Muscle layer of duodenum (tissue), 2 donors: ENCODE measurements around the gene MICAL3.
"Not testable (repeated sequence)": the region's sequence is repeated elsewhere in the genome, so short reads cannot be mapped to it uniquely, and the experiment has no call there.

Experiments used
- H3K27ac ChIP-seq: one replicate; pipeline ENCODE4 v1.7.0; 2013; ENCODE audit warnings: mild to moderate bottlenecking, low read length
- H3K27me3 ChIP-seq: one replicate; pipeline ENCODE4 v1.7.0; 2013; ENCODE audit warnings: low read depth, mild to moderate bottlenecking, control low read depth, low read length
- H3K36me3 ChIP-seq, 2 donors: one replicate each; pipeline ENCODE4 v1.7.0; 2013; ENCODE audit warnings: low read length in 2 of 2, control low read depth in 1 of 2, mild to moderate bottlenecking in 1 of 2; ENCODE audit not compliant: insufficient read depth in 2 of 2, control insufficient read depth in 1 of 2
- H3K4me1 ChIP-seq, 2 donors: one replicate each; pipeline ENCODE4 v1.7.0; 2013; ENCODE audit warnings: low read length in 2 of 2, mild to moderate bottlenecking in 2 of 2, control low read depth in 1 of 2, moderate library complexity in 1 of 2; ENCODE audit not compliant: insufficient read depth in 2 of 2, control insufficient read depth in 1 of 2
- H3K4me3 ChIP-seq, 2 donors: one replicate each; pipeline ENCODE4 v1.7.0; 2013; ENCODE audit warnings: low read length in 2 of 2, low read depth in 1 of 2, mild to moderate bottlenecking in 1 of 2
- H3K9me3 ChIP-seq, 2 donors: one replicate each; pipeline ENCODE4 v1.7.0; 2013; ENCODE audit warnings: low read length in 2 of 2, control low read depth in 1 of 2, mild to moderate bottlenecking in 1 of 2; ENCODE audit not compliant: control insufficient read depth in 1 of 2
- donor health status: healthy.

The MICAL3 gene

GRCh38 chr22:17880020-17880419 lies 144.3 kb downstream of the MICAL3 start:
- H3K27me3 ChIP-seq = no peaks in the 10 kb centered on the region
- H3K36me3 ChIP-seq = peaks cover 34 to 60% of the 10 kb centered on the region in 2 donors
- no peak overlapping the region for H3K27ac ChIP-seq
- no peaks in the 10 kb centered on the region for H3K9me3 ChIP-seq
- H3K4me3 ChIP-seq = no peak overlapping the region
- H3K4me1 ChIP-seq = no peaks in the 10 kb centered on the region

GRCh38 chr22:17878941-17879340 lies 145.4 kb downstream of the MICAL3 start:
- no peak overlapping the region for H3K4me3 ChIP-seq
- H3K4me1 ChIP-seq = no peaks in the 10 kb centered on the region
- H3K27ac ChIP-seq = no peak overlapping the region
- H3K36me3 ChIP-seq = peaks cover 37 to 54% of the 10 kb centered on the region in 2 donors
- H3K27me3 ChIP-seq = no peaks in the 10 kb centered on the region
- H3K9me3 ChIP-seq = no peaks in the 10 kb centered on the region

GRCh38 chr22:17878186-17878694 lies 146.1 kb downstream of the MICAL3 start:
- Histone ChIP-seq H3K36me3 (peaks cover 37 to 54% of the 10 kb centered on the region in 2 donors), H3K9me3 (no peaks in the 10 kb centered on the region), H3K27ac (no peak overlapping the region), H3K4me1 (no peaks in the 10 kb centered on the region), H3K27me3 (no peaks in the 10 kb centered on the region), H3K4me3 (no peak overlapping the region)

GRCh38 chr22:17876878-17877855 lies 147.2 kb downstream of the MICAL3 start:
- H3K4me1 ChIP-seq, H3K27ac ChIP-seq, H3K4me3 ChIP-seq, H3K9me3 ChIP-seq, H3K27me3 ChIP-seq: not testable (repeated sequence)
- peaks cover 47 to 57% of the 10 kb centered on the region in 2 donors for H3K36me3 ChIP-seq

GRCh38 chr22:17876306-17876831 lies 148.0 kb downstream of the MICAL3 start:
- Histone ChIP-seq H3K4me3 (no peak overlapping the region), H3K9me3 (no peaks in the 10 kb centered on the region), H3K27me3 (no peaks in the 10 kb centered on the region), H3K27ac (no peak overlapping the region), H3K4me1 (no peaks in the 10 kb centered on the region), H3K36me3 (peaks cover 46 to 57% of the 10 kb centered on the region in 2 donors)

GRCh38 chr22:17875631-17876030 lies 148.7 kb downstream of the MICAL3 start:
- Histone ChIP-seq H3K9me3 (no peaks in the 10 kb centered on the region), H3K27ac (no peak overlapping the region), H3K36me3 (peaks cover 50 to 58% of the 10 kb centered on the region in 2 donors)

GRCh38 chr22:17875156-17875555 lies 149.2 kb downstream of the MICAL3 start:
- Histone ChIP-seq H3K27me3 (no peaks in the 10 kb centered on the region), H3K4me1 (peaks cover 3 to 4% of the 10 kb centered on the region in 2 donors), H3K9me3 (no peaks in the 10 kb centered on the region), H3K36me3 (peaks cover 46 to 58% of the 10 kb centered on the region in 2 donors), H3K4me3 (no peak overlapping the region), H3K27ac (no peak overlapping the region)

More at GRCh38 chr22:17875631-17876030, 148.7 kb downstream of the MICAL3 start:
- H3K27me3 ChIP-seq = no peaks in the 10 kb centered on the region
- H3K4me3 ChIP-seq = no peak overlapping the region
- peaks cover 0 to 4% of the 10 kb centered on the region in 2 donors for H3K4me1 ChIP-seq

- H3K9me3 ChIP-seq = no peaks in the 10 kb centered on the region
- H3K4me1 ChIP-seq = peaks cover 4 to 10% of the 10 kb centered on the region in 2 donors
- H3K27ac ChIP-seq = no peak overlapping the region
- no peaks in the 10 kb centered on the region for H3K27me3 ChIP-seq
- H3K36me3 ChIP-seq = peaks cover 38 to 53% of the 10 kb centered on the region in 2 donors
- no peak overlapping the region for H3K4me3 ChIP-seq
Measured at GRCh38 chr22:17874231-17874905, 150.0 kb downstream of the MICAL3 start.

GRCh38 chr22:17873804-17874203 lies 150.6 kb downstream of the MICAL3 start:
- Histone ChIP-seq H3K27me3 (no peaks in the 10 kb centered on the region), H3K9me3 (no peaks in the 10 kb centered on the region), H3K36me3 (peaks cover 38 to 54% of the 10 kb centered on the region in 2 donors), H3K4me1 (peaks cover 4 to 16% of the 10 kb centered on the region in 2 donors), H3K4me3 (no peak overlapping the region), H3K27ac (no peak overlapping the region)

GRCh38 chr22:17873116-17873515 lies 151.2 kb downstream of the MICAL3 start:
- Histone ChIP-seq H3K4me1 (peaks cover 4 to 19% of the 10 kb centered on the region in 2 donors), H3K9me3 (no peaks in the 10 kb centered on the region), H3K27me3 (no peaks in the 10 kb centered on the region), H3K36me3 (peaks cover 40 to 53% of the 10 kb centered on the region in 2 donors), H3K4me3 (no peak overlapping the region), H3K27ac (no peak overlapping the region)

GRCh38 chr22:17872471-17872870 lies 151.9 kb downstream of the MICAL3 start:
- Histone ChIP-seq H3K4me1 (peaks cover 4 to 21% of the 10 kb centered on the region in 2 donors), H3K9me3 (no peaks in the 10 kb centered on the region), H3K27me3 (no peaks in the 10 kb centered on the region), H3K36me3 (peaks cover 40 to 53% of the 10 kb centered on the region in 2 donors), H3K4me3 (no peak overlapping the region), H3K27ac (no peak overlapping the region)
